ENCODE results near the gene SGCB. TPM values are rescaled to one million over a fixed set of nuclear protein-coding genes. Genes with fewer than 3 reads are reported as not detected.

SGCB gene
- total RNA-seq, 2 experiments from 2014 or later: 12.1 to 12.6 TPM

DNA sequence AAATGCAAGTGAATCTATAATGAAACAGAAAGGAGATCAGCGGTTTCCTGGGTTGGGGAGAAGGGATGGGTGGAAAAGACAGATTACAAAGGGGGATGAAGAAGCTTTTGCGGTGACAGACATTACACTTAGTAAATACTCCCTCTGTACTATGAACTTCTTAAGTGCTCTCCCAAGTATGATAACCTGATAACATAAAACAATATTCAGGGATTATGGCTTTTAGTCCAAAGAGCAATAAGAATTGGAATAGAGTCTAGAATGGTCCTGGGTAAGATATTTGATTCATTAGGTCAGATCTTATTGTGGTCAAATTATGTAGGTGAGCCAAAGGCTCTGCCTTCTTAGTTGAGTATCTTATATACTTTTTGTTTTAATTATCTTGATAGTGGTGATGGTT is 27.1 kb downstream of the SGCB start:
- Mint-ChIP-seq H3K36me3 (peaks cover 2% of the 10 kb centered on the region), H3K4me3 (no peak overlapping the region), H3K27me3 (no peaks in the 10 kb centered on the region), H3K9me3 (ENCODE audit: low read depth) (no peaks in the 10 kb centered on the region), H3K27ac (no peak overlapping the region), H3K4me1 (peaks cover 3% of the 10 kb centered on the region)
- ATAC-seq (no peak), DNase-seq (no peak)
- CTCF ChIA-PET: no interaction called here

DNA sequence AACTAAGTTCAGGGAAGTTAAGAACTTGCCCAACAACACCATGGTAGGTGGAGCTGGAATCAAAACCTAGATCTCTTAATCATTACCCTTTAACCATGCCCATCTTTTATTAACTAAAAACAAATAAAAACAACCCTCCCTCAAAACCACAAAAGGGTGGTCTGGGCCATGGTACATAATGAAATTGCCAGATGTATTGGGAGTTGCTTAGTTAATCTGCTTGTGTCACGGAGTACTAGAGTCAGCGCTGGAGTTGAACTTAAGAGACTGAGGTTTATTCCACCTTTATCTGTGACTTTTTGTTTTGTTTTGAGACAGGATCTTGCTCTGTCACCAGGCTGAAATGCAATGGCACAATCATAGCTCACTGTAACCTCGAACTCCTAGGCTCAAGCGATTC is 31.2 kb downstream of the SGCB start:
- DNase-seq (no peak), ATAC-seq (no peak)
- no peak overlapping the region for H3K4me3 Mint-ChIP-seq
- H3K27ac Mint-ChIP-seq: no peak overlapping the region
- H3K36me3 Mint-ChIP-seq: no peaks in the 10 kb centered on the region
- no peaks in the 10 kb centered on the region for H3K27me3 Mint-ChIP-seq
- H3K9me3 Mint-ChIP-seq (ENCODE audit: low read depth): no peaks in the 10 kb centered on the region
- peaks cover 3% of the 10 kb centered on the region for H3K4me1 Mint-ChIP-seq
- CTCF ChIA-PET: no interaction called here

- CTCF ChIA-PET: no interaction called here
- H3K9me3 Mint-ChIP-seq (ENCODE audit: low read depth): no peaks in the 10 kb centered on the region
- no peak overlapping the region for H3K4me3 Mint-ChIP-seq
- no peak overlapping the region for H3K27ac Mint-ChIP-seq
- no peaks in the 10 kb centered on the region for H3K4me1 Mint-ChIP-seq
- ATAC-seq (no peak), DNase-seq (no peak)
- no peaks in the 10 kb centered on the region for H3K36me3 Mint-ChIP-seq
- no peaks in the 10 kb centered on the region for H3K27me3 Mint-ChIP-seq
Measured at GRCh38 chr4:52005604-52006273, 32.4 kb downstream of the SGCB start.

DNA sequence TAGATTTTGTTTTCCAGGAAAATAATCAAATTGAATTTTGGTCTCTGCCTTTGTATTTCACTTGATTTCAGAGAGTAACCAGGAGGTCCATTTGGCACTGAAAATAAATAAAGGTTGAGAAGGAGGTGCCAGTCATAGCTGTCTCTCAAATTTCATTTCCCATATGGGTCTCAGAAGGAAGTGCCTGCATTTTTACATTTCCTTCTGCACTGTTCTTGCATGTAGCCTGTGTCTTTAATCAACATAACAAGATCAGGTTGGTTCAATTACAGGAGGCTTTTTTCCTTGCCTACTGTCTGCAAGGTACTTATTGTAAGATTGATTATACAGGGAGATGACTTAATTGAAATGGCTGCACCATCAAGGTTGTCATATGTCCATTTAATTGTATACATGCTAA is 33.7 kb downstream of the SGCB start:
- ATAC-seq (no peak), DNase-seq (no peak)
- CTCF ChIA-PET: interaction anchor here (1.3 kb wide), 1 partner anchor 22 kb away, joined by 3 read pairs; no protein-coding TSS in a partner anchor
- H3K9me3 Mint-ChIP-seq (ENCODE audit: low read depth): no peaks in the 10 kb centered on the region
- no peak overlapping the region for H3K4me3 Mint-ChIP-seq
- H3K27me3 Mint-ChIP-seq: no peaks in the 10 kb centered on the region
- H3K27ac Mint-ChIP-seq: no peak overlapping the region
- no peaks in the 10 kb centered on the region for H3K36me3 Mint-ChIP-seq
- H3K4me1 Mint-ChIP-seq: no peaks in the 10 kb centered on the region

GRCh38 chr4:52001616-52002015 is 36.5 kb downstream of the SGCB start:
- CTCF ChIA-PET: no interaction called here
- no peaks in the 10 kb centered on the region for H3K36me3 Mint-ChIP-seq
- H3K4me1 Mint-ChIP-seq: no peaks in the 10 kb centered on the region
- ATAC-seq (no peak), DNase-seq (no peak)
- no peak overlapping the region for H3K4me3 Mint-ChIP-seq
- no peaks in the 10 kb centered on the region for H3K9me3 Mint-ChIP-seq (ENCODE audit: low read depth)
- H3K27ac Mint-ChIP-seq: no peak overlapping the region
- no peaks in the 10 kb centered on the region for H3K27me3 Mint-ChIP-seq

DNA sequence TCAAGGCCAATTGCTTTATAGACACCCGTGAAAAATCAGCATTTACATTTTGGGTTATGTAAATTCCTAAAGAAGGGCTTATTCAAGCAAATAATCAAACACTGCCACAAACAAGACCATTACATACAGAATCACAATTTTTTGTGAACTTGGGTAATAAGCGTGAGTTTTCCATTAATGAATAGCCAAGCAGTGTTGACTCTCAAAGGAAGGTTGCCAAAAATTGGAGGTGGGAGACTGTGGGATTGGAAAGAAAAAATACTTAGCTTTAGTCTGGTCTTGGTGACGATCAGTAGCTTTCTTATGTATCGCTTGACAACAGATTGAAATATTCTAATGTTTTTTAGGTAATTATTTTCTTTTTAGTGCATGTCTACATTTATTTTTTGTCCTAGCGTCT is 38.8 kb downstream of the SGCB start:
- Mint-ChIP-seq H3K9me3 (ENCODE audit: low read depth) (no peaks in the 10 kb centered on the region), H3K27me3 (no peaks in the 10 kb centered on the region), H3K4me3 (no peak overlapping the region), H3K4me1 (no peaks in the 10 kb centered on the region), H3K36me3 (no peaks in the 10 kb centered on the region), H3K27ac (no peak overlapping the region)
- no peak for ATAC-seq
- no peak for DNase-seq
- CTCF ChIA-PET: no interaction called here

DNA sequence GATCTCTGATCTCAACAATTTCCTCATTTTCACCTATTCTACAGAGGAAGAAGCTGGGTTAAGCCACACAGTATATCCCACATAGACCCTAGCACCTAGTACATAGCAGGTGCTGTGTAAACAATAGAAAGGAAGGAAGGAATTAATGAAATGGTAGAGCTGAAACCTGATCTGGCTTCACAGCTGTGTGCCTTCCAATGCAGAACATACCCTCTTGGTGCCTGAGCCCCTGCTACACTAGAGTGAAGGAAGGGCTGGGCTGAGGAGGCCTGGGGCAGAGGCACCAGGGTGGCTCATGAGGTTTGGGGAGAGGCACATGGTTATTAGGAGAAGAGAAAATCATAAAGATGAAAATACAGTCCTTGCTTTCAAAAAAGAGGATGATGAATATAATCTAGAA is 39.3 kb downstream of the SGCB start:
- Mint-ChIP-seq H3K9me3 (ENCODE audit: low read depth) (no peaks in the 10 kb centered on the region), H3K36me3 (no peaks in the 10 kb centered on the region), H3K4me1 (no peaks in the 10 kb centered on the region), H3K27me3 (no peaks in the 10 kb centered on the region), H3K27ac (no peak overlapping the region), H3K4me3 (no peak overlapping the region)
- DNase-seq (no peak), ATAC-seq (no peak)
- CTCF ChIA-PET: no interaction called here

- Mint-ChIP-seq H3K4me3 (no peak overlapping the region), H3K36me3 (no peaks in the 10 kb centered on the region), H3K27ac (no peak overlapping the region), H3K27me3 (no peaks in the 10 kb centered on the region), H3K4me1 (no peaks in the 10 kb centered on the region), H3K9me3 (ENCODE audit: low read depth) (no peaks in the 10 kb centered on the region)
- CTCF ChIA-PET: interaction anchor here (0.7 kb wide), 1 partner anchor 12 kb away, joined by 3 read pairs; no protein-coding TSS in a partner anchor
- DNase-seq: no peak
- ATAC-seq: no peak
Measured at GRCh38 chr4:51997647-51998046, 40.5 kb downstream of the SGCB start.

DNA sequence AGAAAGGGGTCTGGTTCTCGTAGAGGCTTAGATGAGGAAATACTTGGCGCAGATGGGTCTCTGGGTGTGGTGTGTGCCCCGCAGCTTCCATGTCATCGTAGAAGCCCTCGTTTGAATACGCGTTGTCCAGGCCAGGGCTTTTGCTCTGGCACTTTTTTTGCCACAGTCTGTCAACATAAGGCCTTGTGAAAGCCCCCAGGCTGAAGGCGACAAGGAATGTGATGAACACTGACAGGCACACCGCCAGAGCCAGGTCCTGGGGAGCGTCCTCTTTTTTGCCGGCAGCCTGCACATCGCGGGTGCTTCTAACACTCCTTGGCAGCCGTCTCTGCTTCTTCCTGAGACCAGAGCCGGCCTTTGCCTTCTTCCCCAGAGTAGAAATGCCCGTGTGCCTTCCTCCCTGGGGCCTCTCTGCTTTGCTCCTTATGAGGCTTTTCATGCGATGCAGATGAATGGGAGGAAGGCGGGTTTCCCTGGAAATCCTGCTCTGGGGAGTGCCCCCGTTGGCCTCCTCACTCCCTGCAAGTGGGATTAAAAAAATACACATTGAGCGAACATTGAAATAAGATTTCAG is 42.4 kb downstream of the SGCB start:
- DNase-seq (no peak), ATAC-seq (no peak)
- CTCF ChIA-PET: no interaction called here
- no peaks in the 10 kb centered on the region for H3K9me3 Mint-ChIP-seq (ENCODE audit: low read depth)
- peaks cover 2% of the 10 kb centered on the region for H3K27me3 Mint-ChIP-seq
- no peaks in the 10 kb centered on the region for H3K36me3 Mint-ChIP-seq
- no peak overlapping the region for H3K4me3 Mint-ChIP-seq
- H3K27ac Mint-ChIP-seq: no peak overlapping the region
- no peaks in the 10 kb centered on the region for H3K4me1 Mint-ChIP-seq

Other genes with a start within 250 kb of the SGCB start
- gene DCUN1D4, start 195.1 kb downstream of the SGCB start, total RNA-seq: 10 to 100 TPM; 28.4 to 30.0 TPM
- gene LRRC66, start 17.9 kb downstream of the SGCB start, total RNA-seq: under 1 TPM; 0.15 to 0.21 TPM
- under 1 TPM; 0.35 to 0.53 TPM for gene SPATA18, start 13.0 kb upstream of the SGCB start, total RNA-seq

All from activated CD8-positive, alpha-beta memory T cell treated with anti-CD3 and anti-CD28 coated beads, Interleukin-2, amount 10 ng/mL, durations not matched to agents 7 days and 5 days (primary cell).